Activated CD4-positive, alpha-beta T cell treated with anti-CD3 and anti-CD28 coated beads, Interleukin-10, Interleukin-2, amounts not matched to agents 100 ng/mL and 50 ng/mL, durations not matched to agents 16 hours and 8 hours (primary cell): ENCODE data around the gene ZNF277.
"Not testable (repeated sequence)": the region's sequence is repeated elsewhere in the genome, so short reads cannot be mapped to it uniquely, and the experiment has no call there.

Experiments
- DNase-seq: peaks from one replicate; pipeline ENCODE4 v3.0.0-alpha.2; 2020

The ZNF277 gene

GRCh38 chr7:112212571-112212970 is 6.1 kb downstream of the ZNF277 start:
- DNase-seq = no peak

DNA sequence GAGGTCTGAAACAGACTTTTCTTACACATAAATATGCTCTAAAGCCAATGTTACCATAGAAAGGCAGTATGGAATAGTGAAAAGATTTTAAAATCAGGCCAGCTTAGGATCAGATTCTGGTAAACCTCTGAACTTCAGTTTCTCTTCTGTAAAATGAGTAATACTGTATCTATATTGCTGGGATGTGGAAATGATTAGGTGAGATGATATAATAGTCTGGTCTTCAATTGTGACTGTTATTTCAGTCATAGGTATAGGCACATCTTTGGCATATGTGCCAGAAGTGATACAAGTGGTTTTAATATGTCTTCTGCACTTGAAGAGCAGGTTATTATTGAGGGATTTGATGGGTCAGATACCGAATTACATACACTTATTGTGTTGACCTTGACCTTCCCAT is 7.2 kb downstream of the ZNF277 start:
- no peak for DNase-seq

DNA sequence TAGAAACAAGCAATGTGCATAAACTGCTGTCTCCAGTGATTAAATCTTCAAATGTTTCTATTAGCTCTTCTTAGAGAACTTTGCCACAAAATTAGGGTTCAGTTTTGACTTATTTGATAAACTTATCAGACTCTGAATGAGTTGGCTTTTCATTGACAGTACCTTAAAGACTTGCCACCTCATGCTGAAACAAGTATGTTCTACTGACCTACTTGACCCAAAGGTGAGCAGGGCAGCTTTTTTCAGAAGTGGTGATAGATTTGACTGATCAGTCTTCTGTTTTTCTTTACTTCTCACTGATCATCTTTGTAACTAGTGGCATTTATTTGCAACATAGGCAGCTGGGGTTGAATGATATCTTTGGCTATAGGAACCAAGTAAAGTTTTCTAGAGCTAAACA is 7.8 kb downstream of the ZNF277 start:
- no peak for DNase-seq

GRCh38 chr7:112214883-112215282 is 8.4 kb downstream of the ZNF277 start:
- no peak for DNase-seq

GRCh38 chr7:112215787-112216186 is 9.3 kb downstream of the ZNF277 start:
- no peak for DNase-seq

- DNase-seq = no peak
These were observed 14.5 kb downstream of the ZNF277 start for GRCh38 chr7:112220877-112221434.

- DNase-seq = no peak
These were observed 16.8 kb downstream of the ZNF277 start for GRCh38 chr7:112223310-112223709.

DNA sequence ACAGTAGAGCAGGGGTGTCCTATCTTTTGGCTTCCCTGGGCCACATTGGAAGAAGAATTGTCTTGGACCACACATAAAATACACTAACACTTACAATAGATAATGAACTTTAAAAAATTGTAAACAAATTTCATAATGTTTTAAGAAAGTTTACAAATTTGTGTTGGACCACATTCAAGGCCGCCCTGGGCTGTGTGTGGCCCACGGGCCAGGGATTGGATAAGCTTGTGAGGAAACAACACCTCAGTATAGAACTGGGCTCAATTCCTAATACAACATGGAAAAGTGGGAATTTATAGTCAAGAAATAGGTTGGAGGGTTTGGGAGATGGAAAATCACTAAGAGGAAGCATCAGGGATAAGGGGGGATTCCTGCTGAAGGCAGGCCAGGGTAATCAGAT is 17.7 kb downstream of the ZNF277 start:
- no peak for DNase-seq

GRCh38 chr7:112225006-112225405 is 18.5 kb downstream of the ZNF277 start:
- no peak for DNase-seq

- DNase-seq = no peak
These were observed 20.3 kb downstream of the ZNF277 start for GRCh38 chr7:112226701-112227276.

- no peak for DNase-seq
These were observed 22.1 kb downstream of the ZNF277 start for GRCh38 chr7:112228632-112229031.

- DNase-seq = no peak
These were observed 25.9 kb downstream of the ZNF277 start for GRCh38 chr7:112232212-112232978.

- DNase-seq = no peak
These were observed 26.7 kb downstream of the ZNF277 start for GRCh38 chr7:112233048-112233697.

- no peak for DNase-seq
These were observed 27.7 kb downstream of the ZNF277 start for GRCh38 chr7:112234147-112234546.

DNA sequence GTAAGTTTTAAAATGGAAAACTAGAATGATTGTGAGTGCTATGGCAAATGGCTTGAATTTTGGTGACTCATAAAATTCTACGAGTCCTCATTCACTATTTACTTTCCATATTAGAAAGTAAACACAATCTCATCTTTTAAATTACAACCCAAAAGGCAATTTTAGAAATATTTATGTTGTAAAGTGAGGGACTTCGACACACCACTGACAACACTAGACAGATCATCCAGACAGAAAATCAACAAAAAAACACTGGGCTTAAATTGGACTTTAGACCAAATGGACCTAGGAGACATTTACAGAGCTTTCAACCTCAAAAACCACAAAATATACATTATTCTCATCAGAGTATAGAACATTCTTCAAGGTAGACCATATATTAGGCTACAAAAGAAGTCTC is 30.1 kb downstream of the ZNF277 start:
- no peak for DNase-seq

DNA sequence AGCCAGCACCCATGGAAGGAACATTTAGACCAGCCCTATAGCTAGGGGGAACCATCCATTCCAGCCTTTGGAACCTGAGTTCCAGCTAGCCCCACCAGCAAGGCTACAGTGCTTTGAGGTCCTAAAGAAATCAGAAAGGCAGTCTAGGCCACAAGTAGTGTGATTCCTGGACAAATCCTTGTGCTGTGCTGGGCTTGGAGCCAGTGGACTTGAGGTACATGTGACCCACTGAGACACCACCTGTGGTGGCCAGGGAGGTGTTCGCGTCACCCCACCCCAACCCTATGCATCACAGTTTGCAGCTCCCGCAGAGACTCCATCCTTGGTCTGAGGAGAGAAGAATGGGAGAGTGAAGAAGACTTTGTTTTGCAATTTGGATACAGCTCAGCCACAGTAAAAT is 31.8 kb downstream of the ZNF277 start:
- DNase-seq = no peak

- no peak for DNase-seq
These were observed 32.5 kb downstream of the ZNF277 start for GRCh38 chr7:112238852-112239610.

DNA sequence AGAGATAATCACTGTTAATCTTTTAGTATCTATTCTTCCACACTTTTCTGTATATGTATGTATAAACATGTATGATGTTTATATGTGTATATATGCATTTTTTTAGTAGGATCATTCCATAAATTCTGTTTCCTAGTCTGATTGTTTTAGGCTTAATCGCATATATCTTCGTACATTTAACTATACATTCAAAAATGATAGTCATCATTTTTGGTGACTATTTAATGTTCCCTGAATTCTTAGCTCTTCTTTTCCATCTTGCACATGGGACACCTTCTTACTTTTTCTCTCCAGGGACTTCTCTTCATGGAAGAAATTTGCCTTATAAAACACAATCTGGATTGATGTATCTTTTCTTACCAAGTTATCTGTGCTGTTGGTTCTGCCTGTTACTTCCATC is 42.1 kb downstream of the ZNF277 start:
- DNase-seq = no peak

GRCh38 chr7:112249967-112250366 is 43.5 kb downstream of the ZNF277 start:
- not testable (repeated sequence) for DNase-seq

GRCh38 chr7:112252141-112252540 is 45.6 kb downstream of the ZNF277 start:
- DNase-seq = no peak

- DNase-seq = no peak
These were observed 46.2 kb downstream of the ZNF277 start for GRCh38 chr7:112252691-112253090.

- no peak for DNase-seq
These were observed 47.7 kb downstream of the ZNF277 start for GRCh38 chr7:112254156-112254555.

DNA sequence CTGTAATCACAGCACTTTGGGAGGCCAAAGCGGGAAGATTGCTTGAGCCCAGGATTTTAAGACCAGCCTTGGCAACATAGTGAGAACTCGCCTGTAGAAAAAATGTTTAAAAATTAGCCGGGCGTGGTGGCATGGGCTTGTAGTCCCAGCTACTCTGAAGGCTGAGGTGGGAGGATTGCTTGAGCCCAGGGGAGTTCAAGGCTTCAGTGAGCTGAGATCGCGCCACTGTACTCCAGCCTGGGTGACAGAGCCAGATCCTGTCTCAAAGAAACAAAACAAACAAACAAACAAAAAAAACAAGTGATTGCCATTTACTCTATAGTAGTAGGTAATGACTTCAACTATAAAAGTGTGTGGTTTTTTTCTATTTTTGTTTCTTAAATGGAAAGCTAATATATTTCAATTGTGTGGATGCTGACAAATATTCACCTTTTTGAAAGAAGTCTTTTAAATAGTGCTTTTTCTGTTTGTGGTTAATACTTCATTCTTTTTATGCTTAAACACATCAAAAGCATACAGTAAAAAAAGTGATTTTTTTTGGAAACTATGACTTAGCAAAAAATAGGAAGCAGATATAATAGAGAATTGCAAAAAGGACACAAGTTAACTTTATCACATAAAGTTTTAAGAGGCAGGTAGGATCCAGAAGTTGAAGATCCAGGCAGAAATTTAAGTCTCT is 48.4 kb downstream of the ZNF277 start:
- DNase-seq = no peak
